GM12878 (cell line): ENCODE measurements around the gene THNSL1. TPM values are rescaled to one million over a fixed set of nuclear protein-coding genes. Genes with fewer than 3 reads are reported as not detected.

ENCODE experiments used
- ATAC-seq: fragments of 200-7000 bp; cut with Tn5 transposase; 3 replicates; pipeline ENCODE4 v1.9.1; 2020; ENCODE audit warnings: mild to moderate bottlenecking, moderate library complexity
- BruUV-seq: library from RNA; stranded (reverse); fragments of 400-500 nt; replicated peaks from 2 replicates; lab custom pipeline; 2021; lab: Mats Ljungman, UMichigan
- CTCF ChIA-PET: fragments of 300-600 bp; sonication (Branson Sonifier 250); formaldehyde crosslinking; extraction: SDS; loops from one replicate; lab custom pipeline; 2021; ENCODE audit warnings: inconsistent platforms; lab: Yijun Ruan, JAX
- POLR2A ChIA-PET: fragments of 350-600 bp; formaldehyde crosslinking; extraction: SDS; loops from one replicate; lab custom pipeline; 2021; ENCODE audit warnings: inconsistent platforms; lab: Charles Lee
- RAD21 ChIA-PET: fragments of 300-600 bp; sonication (Branson Sonifier 250); formaldehyde crosslinking; loops from one replicate; lab custom pipeline; 2023; ENCODE audit warnings: antibody characterized with exemption; ENCODE audit not compliant: unreplicated experiment; lab: Charles Lee
- SMC1A ChIA-PET: fragments of 300-600 bp; sonication (Branson Sonifier 250); formaldehyde crosslinking; loops from one replicate; lab custom pipeline; 2023; ENCODE audit not compliant: unreplicated experiment, uncharacterized antibody; lab: Charles Lee
- DNase-seq: peaks from one replicate; pipeline ENCODE4 v3.0.0-alpha.2; 2011; ENCODE audit warnings: low read depth, low spot score
- FAIRE-seq: peaks from 3 replicates; lab custom pipeline; 2011; peaks lifted over from hg19 to GRCh38; lab: Jason Lieb, UNC
- H2AFZ ChIP-seq: 2 replicates; pipeline ENCODE4 v1.6.0; 2011; ENCODE audit warnings: low read depth, low read length, control low read depth; ENCODE audit not compliant: control insufficient read depth
- H3K27ac ChIP-seq: 2 replicates; pipeline ENCODE4 v1.5.1; 2011; ENCODE audit warnings: control low read depth; ENCODE audit not compliant: control insufficient read depth, insufficient read depth
- H3K27me3 ChIP-seq, 2 experiments: replicated peaks in 1 of 2; 2 replicates each; pipeline versions ENCODE4 v1.6.0 to v1.6.1; 2011; ENCODE audit warnings: low read length in 1 of 2; ENCODE audit not compliant: control insufficient read depth in 2 of 2, insufficient read depth in 2 of 2
- H3K36me3 ChIP-seq, 2 experiments: 2 replicates each; pipeline ENCODE4 v1.5.1; 2011; ENCODE audit warnings: low read length in 1 of 2; ENCODE audit not compliant: control insufficient read depth in 2 of 2, insufficient read depth in 2 of 2
- H3K4me1 ChIP-seq: 2 replicates; pipeline ENCODE4 v1.6.1; 2011; ENCODE audit warnings: mild to moderate bottlenecking, low read length, moderate library complexity, mixed read lengths; ENCODE audit not compliant: control insufficient read depth, insufficient read depth
- H3K4me2 ChIP-seq: 2 replicates; pipeline ENCODE4 v1.6.0; 2011; ENCODE audit warnings: control low read depth; ENCODE audit not compliant: control insufficient read depth, insufficient read depth
- H3K4me3 ChIP-seq: fragments of 200-600 bp; sonication (generic); 2 replicates; pipeline ENCODE4 v1.5.1; 2016
- H3K79me2 ChIP-seq: 2 replicates; pipeline ENCODE4 v1.6.0; 2011; ENCODE audit warnings: low read length; ENCODE audit not compliant: control insufficient read depth, insufficient read depth
- H3K9ac ChIP-seq: 2 replicates; pipeline ENCODE4 v1.8.0; 2011; ENCODE audit warnings: low read length, control low read depth, mixed read lengths; ENCODE audit not compliant: control insufficient read depth, insufficient read depth
- H3K9me3 ChIP-seq: replicated peaks from 3 replicates; pipeline ENCODE4 v1.5.1; 2011; ENCODE audit warnings: mild to moderate bottlenecking, low read length; ENCODE audit not compliant: control insufficient read depth, insufficient read depth
- H4K20me1 ChIP-seq: 2 replicates; pipeline ENCODE4 v1.6.0; 2011; ENCODE audit not compliant: control insufficient read depth, insufficient read depth
- BCLAF1 ChIP-seq: fragments of 450-650 bp; IDR thresholded peaks from 2 replicates; pipeline ENCODE4 v1.6.1; 2017; ENCODE audit warnings: antibody characterized with exemption, mild to moderate bottlenecking, moderate library complexity
- EP300 ChIP-seq, 2 experiments: fragments of 150-350 bp in 1 of 2; IDR thresholded peaks; 2 replicates each; pipeline ENCODE4 v1.6.1; 2011 to 2012; ENCODE audit warnings: low read depth in 2 of 2, low read length in 2 of 2, borderline replicate concordance in 1 of 2, improper control_type of control experiment in 1 of 2, inconsistent platforms in 1 of 2; ENCODE audit not compliant: control insufficient read depth in 1 of 2
- IKZF1 ChIP-seq: fragments of 450-650 bp; conservative IDR thresholded peaks from 2 replicates; pipeline ENCODE4 v1.6.1; 2017; ENCODE audit warnings: antibody characterized with exemption, mild to moderate bottlenecking
- IKZF2 ChIP-seq, 2 experiments: fragments of 450-650 bp; IDR thresholded peaks; 2 replicates each; pipeline ENCODE4 v1.6.1; 2017; ENCODE audit warnings: mild to moderate bottlenecking in 2 of 2, moderate library complexity in 2 of 2
- RUNX3 ChIP-seq: IDR thresholded peaks from 2 replicates; pipeline ENCODE4 v1.6.1; 2012; ENCODE audit warnings: low read length, inconsistent platforms
- WGBS: methylation state at CpG from one replicate; pipeline ENCODE4 v1.1.6; 2016; ENCODE audit warnings: low lambda C conversion rate; ENCODE audit not compliant: insufficient replicate concordance, insufficient coverage; ENCODE audit errors: missing lambda C conversion rate; 5-methylcytosine and 5-hydroxymethylcytosine counted together
- in situ Hi-C: fragments of 300-500 bp; cut with MboI; formaldehyde crosslinking; loops from 9 replicates; pipeline ENCODE4 v1.14.3; 2018; ENCODE audit warnings: mixed read lengths
- intact Hi-C: fragments of 100-400 bp; cut with micrococcal nuclease; formaldehyde crosslinking; loops from one replicate; pipeline ENCODE4 v1.14.2; 2022; ENCODE audit not compliant: unreplicated experiment
- polyA plus RNA-seq, 11 experiments: library from polyadenylated mRNA; depleted of rRNA in 4 of 11; unstranded in 6 of 11; stranded (reverse) in 5 of 11; fragments of >200 nt; fragmentation: Nextera tagmentation in 4 of 11; fragmentation: Illumina TruSeq in 1 of 11; extraction: Ambion mirVana in 4 of 11; extraction: Trizol in 1 of 11; gene quantifications; 1 replicate in 1 of 11; 2 replicates in 10 of 11; pipeline versions ENCODE4 v1.2.1 to v1.2.3, GENCODE V29; 2011 to 2016; ENCODE audit warnings: inconsistent platforms in 2 of 11, missing spikeins in 2 of 11, low read depth in 1 of 11
- total RNA-seq, 4 experiments: library from RNA; depleted of rRNA in 3 of 4; stranded (reverse); fragments of >200 nt in 3 of 4; fragmentation: Illumina TruSeq in 1 of 4; extraction: Trizol in 1 of 4; gene quantifications; 2 replicates each; pipeline versions ENCODE4 v1.2.1 to v1.2.3, GENCODE V29; 2013 to 2021

Gene THNSL1
- total and polyA plus RNA-seq, 10 of the 15 experiments (the other 5 are each of a cell fraction or from before 2014, with no cell fraction given), result 4.2 to 17.5 (median 6.2) TPM

- ATAC-seq (peak; percentile 31; the same call in 2 of the 3 replicates), DNase-seq (peak; percentile 42), FAIRE-seq (peak; percentile 23)
- no peaks in the 10 kb centered on the region for H3K36me3 ChIP-seq
- no peak overlapping the region for H3K9ac ChIP-seq
- SMC1A ChIA-PET, result interaction anchor here (0.8 to 8.1 kb wide), 17 partner anchors 7 to 339 kb away, joined by 3 to 44 read pairs (median 3); no protein-coding TSS in a partner anchor
- no peak overlapping the region for H2AFZ ChIP-seq
- BruUV-seq, result no TSS peak
- H3K27ac ChIP-seq, result no peak overlapping the region
- CTCF ChIA-PET, result interaction anchor here (0.9 to 2.9 kb wide), 9 partner anchors 13 to 365 kb away, joined by 3 to 21 read pairs (median 4); no protein-coding TSS in a partner anchor
- intact Hi-C loops (no loop called here), in situ Hi-C loops (no loop called here)
- 0 out of 2 replicates have a peak overlapping the region, but pooled peaks have one; percentile 14 for H3K4me2 ChIP-seq
- peaks cover 4% of the 10 kb centered on the region for H3K4me1 ChIP-seq
- WGBS, result 6% methylated on average over 1 of the region's 1 CpG
- H3K4me3 ChIP-seq, result no peak overlapping the region
- no peaks in the 10 kb centered on the region for H3K27me3 ChIP-seq
- H3K9me3 ChIP-seq, result no peaks in the 10 kb centered on the region; the same call in 2 of the 3 replicates
- RAD21 ChIA-PET, result interaction anchor here (0.7 to 4.3 kb wide), 7 partner anchors 34 to 257 kb away, joined by 3 to 18 read pairs (median 4); no protein-coding TSS in a partner anchor
- H3K79me2 ChIP-seq, result no peaks in the 10 kb centered on the region
- no peaks in the 10 kb centered on the region for H4K20me1 ChIP-seq
- TF ChIP-seq IKZF1 (0 out of 2 replicates have a peak, but pooled peaks have one; percentile 22), RUNX3 (peak; percentile 12; the same call in 1 of the 2 replicates), EP300 (IDR thresholded peaks at IDR 0.05; ENCODE audit: borderline replicate concordance in 1 of 2, control insufficient read depth in 1 of 2, low read depth in 2 of 2, low read length in 2 of 2) (no peak), BCLAF1 (no peak), IKZF2 (IDR thresholded peaks at IDR 0.05) (0 out of 4 replicates have a peak, but pooled peaks have one; percentile 11 to 17)
- TF ChIP-seq, all 136 proteins: peak for 3
- POLR2A ChIA-PET, result no interaction called here
Measured at GRCh38 chr10:24982319-24983112, 33.9 kb upstream of the THNSL1 start.
